ENCODE data around the gene DISC1.

- no peak for TF ChIP-seq POLR2A (IDR thresholded peaks at IDR 0.05)
- TF ChIP-seq, protein P1, sequence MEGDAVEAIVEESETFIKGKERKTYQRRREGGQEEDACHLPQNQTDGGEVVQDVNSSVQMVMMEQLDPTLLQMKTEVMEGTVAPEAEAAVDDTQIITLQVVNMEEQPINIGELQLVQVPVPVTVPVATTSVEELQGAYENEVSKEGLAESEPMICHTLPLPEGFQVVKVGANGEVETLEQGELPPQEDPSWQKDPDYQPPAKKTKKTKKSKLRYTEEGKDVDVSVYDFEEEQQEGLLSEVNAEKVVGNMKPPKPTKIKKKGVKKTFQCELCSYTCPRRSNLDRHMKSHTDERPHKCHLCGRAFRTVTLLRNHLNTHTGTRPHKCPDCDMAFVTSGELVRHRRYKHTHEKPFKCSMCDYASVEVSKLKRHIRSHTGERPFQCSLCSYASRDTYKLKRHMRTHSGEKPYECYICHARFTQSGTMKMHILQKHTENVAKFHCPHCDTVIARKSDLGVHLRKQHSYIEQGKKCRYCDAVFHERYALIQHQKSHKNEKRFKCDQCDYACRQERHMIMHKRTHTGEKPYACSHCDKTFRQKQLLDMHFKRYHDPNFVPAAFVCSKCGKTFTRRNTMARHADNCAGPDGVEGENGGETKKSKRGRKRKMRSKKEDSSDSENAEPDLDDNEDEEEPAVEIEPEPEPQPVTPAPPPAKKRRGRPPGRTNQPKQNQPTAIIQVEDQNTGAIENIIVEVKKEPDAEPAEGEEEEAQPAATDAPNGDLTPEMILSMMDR (IDR thresholded peaks at IDR 0.05): no peak
Observed at GRCh38 chr1:232040260-232040659, 413.7 kb downstream of the DISC1 start.
